OCI-LY1 (cell line): Measurements from ENCODE around the gene ARHGEF5.
"Not testable (repeated sequence)": the region's sequence is repeated elsewhere in the genome, so short reads cannot be mapped to it uniquely, and the experiment has no call there.

ENCODE experiments used
- CTCF ChIP-seq: fragments of 200-600 bp; sonication (generic), shearing (Covaris generic); IDR thresholded peaks from 2 replicates; pipeline ENCODE4 v1.5.1; 2017; ENCODE audit warnings: mild to moderate bottlenecking, antibody characterized with exemption, low read length, moderate library complexity, mixed read lengths
- EZH2 ChIP-seq: fragments of 200-600 bp; sonication (generic), shearing (Covaris generic); IDR thresholded peaks from 2 replicates; pipeline ENCODE4 v1.8.0; 2017; ENCODE audit warnings: borderline replicate concordance, mixed run types, mild to moderate bottlenecking, antibody characterized with exemption, low read length, moderate library complexity, mixed read lengths

- not testable (repeated sequence) for TF ChIP-seq CTCF, EZH2
These were observed 6.9 kb downstream of the ARHGEF5 start for GRCh38 chr7:144362061-144362460.
